Astrocyte (in vitro differentiated cells and primary cell): ENCODE results near the gene CCDC74B.

Experiments
- EZH2 ChIP-seq: IDR thresholded peaks from 2 replicates; pipeline ENCODE4 v1.6.1; 2012; ENCODE audit warnings: mild to moderate bottlenecking, low read length, inconsistent platforms; ENCODE audit not compliant: insufficient read depth
- TF ChIP-seq, protein P1 (sequence below): IDR thresholded peaks from 2 replicates; pipeline ENCODE4 v1.5.1; 2011; ENCODE audit warnings: low read depth, mild to moderate bottlenecking, inconsistent platforms, low read length, moderate library complexity; ENCODE audit not compliant: insufficient read depth

DNA sequence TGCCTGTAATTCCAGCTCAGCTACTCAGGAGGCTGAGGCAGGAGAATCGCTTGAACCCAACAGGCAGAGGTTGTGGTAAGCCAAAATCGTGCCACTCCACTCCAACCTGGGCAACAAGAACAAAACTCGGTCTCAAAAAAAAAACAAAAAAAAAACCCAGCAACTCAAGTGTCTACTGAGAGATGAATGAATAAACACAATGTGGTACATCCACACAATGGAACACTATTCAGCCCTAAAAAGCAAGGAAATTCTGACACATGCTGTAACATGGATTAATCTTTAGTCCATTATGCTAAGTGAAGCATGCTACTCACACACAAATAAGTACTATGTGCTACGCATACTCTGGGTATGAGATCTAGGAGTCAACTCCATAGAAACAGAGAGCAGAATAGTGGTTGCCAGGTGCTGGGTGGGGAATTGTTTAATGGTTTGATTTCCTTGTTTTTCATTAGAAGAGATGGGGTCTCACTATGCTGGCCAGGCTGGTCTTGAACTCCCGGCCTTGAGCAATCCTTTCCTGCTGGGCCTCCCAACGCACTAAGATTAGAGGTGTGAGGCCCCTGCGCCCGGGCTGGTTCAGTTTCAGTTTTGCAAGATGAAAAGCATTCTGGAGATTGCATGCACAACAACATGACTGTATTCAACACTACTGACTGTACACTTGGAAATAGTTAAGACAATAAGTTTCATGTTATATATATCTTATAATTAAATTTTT is 20.5 kb upstream of the CCDC74B start:
- TF ChIP-seq, protein P1, sequence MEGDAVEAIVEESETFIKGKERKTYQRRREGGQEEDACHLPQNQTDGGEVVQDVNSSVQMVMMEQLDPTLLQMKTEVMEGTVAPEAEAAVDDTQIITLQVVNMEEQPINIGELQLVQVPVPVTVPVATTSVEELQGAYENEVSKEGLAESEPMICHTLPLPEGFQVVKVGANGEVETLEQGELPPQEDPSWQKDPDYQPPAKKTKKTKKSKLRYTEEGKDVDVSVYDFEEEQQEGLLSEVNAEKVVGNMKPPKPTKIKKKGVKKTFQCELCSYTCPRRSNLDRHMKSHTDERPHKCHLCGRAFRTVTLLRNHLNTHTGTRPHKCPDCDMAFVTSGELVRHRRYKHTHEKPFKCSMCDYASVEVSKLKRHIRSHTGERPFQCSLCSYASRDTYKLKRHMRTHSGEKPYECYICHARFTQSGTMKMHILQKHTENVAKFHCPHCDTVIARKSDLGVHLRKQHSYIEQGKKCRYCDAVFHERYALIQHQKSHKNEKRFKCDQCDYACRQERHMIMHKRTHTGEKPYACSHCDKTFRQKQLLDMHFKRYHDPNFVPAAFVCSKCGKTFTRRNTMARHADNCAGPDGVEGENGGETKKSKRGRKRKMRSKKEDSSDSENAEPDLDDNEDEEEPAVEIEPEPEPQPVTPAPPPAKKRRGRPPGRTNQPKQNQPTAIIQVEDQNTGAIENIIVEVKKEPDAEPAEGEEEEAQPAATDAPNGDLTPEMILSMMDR, result no peak
- no peak for TF ChIP-seq EZH2
